Vagina (tissue), 2 donors: ENCODE measurements around the gene NUP107. TPM values are rescaled to one million over a fixed set of nuclear protein-coding genes. Genes with fewer than 3 reads are reported as not detected.

Experiments used
- DNase-seq, 2 donors: peaks; one replicate each; pipeline ENCODE4 v3.0.0-alpha.2; 2017; ENCODE audit errors: extremely low spot score in 2 of 2
- H3K27ac ChIP-seq: fragments of 200-600 bp; sonication (generic); one replicate; pipeline ENCODE4 v1.5.1; 2019
- H3K27me3 ChIP-seq: fragments of 200-600 bp; sonication (generic); one replicate; pipeline ENCODE4 v1.5.1; 2019
- H3K36me3 ChIP-seq, 2 donors: fragments of 200-600 bp; sonication (generic); one replicate each; pipeline ENCODE4 v1.5.1; 2017 to 2019
- H3K4me1 ChIP-seq: fragments of 200-600 bp; sonication (generic); one replicate; pipeline ENCODE4 v1.5.1; 2019
- H3K4me3 ChIP-seq, 2 donors: fragments of 200-600 bp; sonication (generic); 1 replicate in 1 of 2; 2 replicates in 1 of 2; pipeline ENCODE4 v1.5.1; 2016 to 2019
- H3K9me3 ChIP-seq: fragments of 200-600 bp; sonication (generic); one replicate; pipeline ENCODE4 v1.5.1; 2019
- CTCF ChIP-seq, 3 experiments: fragments of 450-650 bp in 2 of 3; fragments of 200-600 bp in 1 of 3; sonication (generic) in 1 of 3; IDR thresholded peaks; one replicate each; pipeline ENCODE4 v1.5.1; 2017 to 2019; ENCODE audit warnings: antibody characterized with exemption in 3 of 3, mild to moderate bottlenecking in 2 of 3, moderate library complexity in 2 of 3
- POLR2A ChIP-seq, 2 donors: fragments of 450-650 bp; IDR thresholded peaks; one replicate each; pipeline ENCODE4 v1.6.1; 2017; ENCODE audit warnings: antibody characterized with exemption in 2 of 2, mild to moderate bottlenecking in 2 of 2, moderate library complexity in 2 of 2
- POLR2AphosphoS5 ChIP-seq, 2 donors: sonication (generic); formaldehyde crosslinking; IDR thresholded peaks; one replicate each; pipeline ENCODE4 v1.9.0; 2017; ENCODE audit warnings: antibody characterized with exemption in 2 of 2, mild to moderate bottlenecking in 2 of 2, low read depth in 1 of 2; ENCODE audit not compliant: insufficient read depth in 1 of 2
- intact Hi-C: fragments of 100-400 bp; cut with DNase I; formaldehyde crosslinking; loops from one replicate; pipeline ENCODE4 v1.15.1; 2023
- total RNA-seq: library from RNA; depleted of rRNA; stranded (reverse); fragments of >200 nt; gene quantifications from one replicate; pipeline ENCODE4 v1.2.3, GENCODE V29; 2016

NUP107 gene
- total RNA-seq, 1 donor from 2014 or later, result 42.5 TPM

- H3K27ac ChIP-seq, result no peak overlapping the region
- H3K4me3 ChIP-seq, result no peak overlapping the region
- TF ChIP-seq CTCF (IDR thresholded peaks at IDR 0.05) (no peak), POLR2A (IDR thresholded peaks at IDR 0.05) (no peak), POLR2AphosphoS5 (IDR thresholded peaks at IDR 0.05; ENCODE audit: insufficient read depth in 1 of 2, low read depth in 1 of 2) (no peak)
- intact Hi-C loops, result no loop called here
- H3K27me3 ChIP-seq, result no peaks in the 10 kb centered on the region
- DNase-seq, result no peak
- H3K9me3 ChIP-seq, result no peaks in the 10 kb centered on the region
- no peaks in the 10 kb centered on the region for H3K36me3 ChIP-seq
- H3K4me1 ChIP-seq, result peaks cover 2% of the 10 kb centered on the region
Measured at GRCh38 chr12:68792952-68793351, 106.2 kb downstream of the NUP107 start.

- no peaks in the 10 kb centered on the region for H3K4me1 ChIP-seq
- H3K36me3 ChIP-seq, result no peaks in the 10 kb centered on the region
Measured at GRCh38 chr12:68793436-68793835, 106.7 kb downstream of the NUP107 start.

GRCh38 chr12:68793975-68794652 is 107.3 kb downstream of the NUP107 start:
- intact Hi-C loops, result no loop called here
- DNase-seq, result no peak

More at GRCh38 chr12:68793436-68793835, 106.7 kb downstream of the NUP107 start:
- H3K27me3 ChIP-seq, result no peaks in the 10 kb centered on the region
- TF ChIP-seq POLR2AphosphoS5 (IDR thresholded peaks at IDR 0.05; ENCODE audit: insufficient read depth in 1 of 2, low read depth in 1 of 2) (no peak), CTCF (IDR thresholded peaks at IDR 0.05) (no peak), POLR2A (IDR thresholded peaks at IDR 0.05) (no peak)
- no peak overlapping the region for H3K27ac ChIP-seq
- DNase-seq, result no peak
- intact Hi-C loops, result no loop called here
- H3K4me3 ChIP-seq, result no peak overlapping the region
- H3K9me3 ChIP-seq, result no peaks in the 10 kb centered on the region

GRCh38 chr12:68794653-68795251 is 108.0 kb downstream of the NUP107 start:
- no peak overlapping the region for H3K27ac ChIP-seq
- no peak for DNase-seq
- no peaks in the 10 kb centered on the region for H3K27me3 ChIP-seq
- intact Hi-C loops, result no loop called here
- no peaks in the 10 kb centered on the region for H3K36me3 ChIP-seq
- no peaks in the 10 kb centered on the region for H3K9me3 ChIP-seq
- no peak overlapping the region for H3K4me3 ChIP-seq
- no peaks in the 10 kb centered on the region for H3K4me1 ChIP-seq
- TF ChIP-seq POLR2AphosphoS5 (IDR thresholded peaks at IDR 0.05; ENCODE audit: insufficient read depth in 1 of 2, low read depth in 1 of 2) (no peak), CTCF (IDR thresholded peaks at IDR 0.05) (no peak), POLR2A (IDR thresholded peaks at IDR 0.05) (no peak)

More at GRCh38 chr12:68793975-68794652, 107.3 kb downstream of the NUP107 start:
- Histone ChIP-seq H3K9me3 (no peaks in the 10 kb centered on the region), H3K36me3 (no peaks in the 10 kb centered on the region), H3K27ac (no peak overlapping the region), H3K4me3 (no peak overlapping the region), H3K27me3 (no peaks in the 10 kb centered on the region), H3K4me1 (no peaks in the 10 kb centered on the region)
- TF ChIP-seq POLR2AphosphoS5 (IDR thresholded peaks at IDR 0.05; ENCODE audit: insufficient read depth in 1 of 2, low read depth in 1 of 2) (no peak), POLR2A (IDR thresholded peaks at IDR 0.05) (no peak), CTCF (IDR thresholded peaks at IDR 0.05) (no peak)

Other genes starting within 250 kb of the NUP107 start
- gene RAP1B, start 76.1 kb upstream of the NUP107 start, total RNA-seq, result 169 TPM
- 5.9 TPM for gene SLC35E3, start 59.2 kb downstream of the NUP107 start, total RNA-seq
- gene MDM2, start 121.2 kb downstream of the NUP107 start, total RNA-seq, result 75.9 TPM
- gene CPM, start 246.2 kb downstream of the NUP107 start, total RNA-seq, result 35.4 TPM